Measurements from ENCODE around the gene IGFBP3.

DNA sequence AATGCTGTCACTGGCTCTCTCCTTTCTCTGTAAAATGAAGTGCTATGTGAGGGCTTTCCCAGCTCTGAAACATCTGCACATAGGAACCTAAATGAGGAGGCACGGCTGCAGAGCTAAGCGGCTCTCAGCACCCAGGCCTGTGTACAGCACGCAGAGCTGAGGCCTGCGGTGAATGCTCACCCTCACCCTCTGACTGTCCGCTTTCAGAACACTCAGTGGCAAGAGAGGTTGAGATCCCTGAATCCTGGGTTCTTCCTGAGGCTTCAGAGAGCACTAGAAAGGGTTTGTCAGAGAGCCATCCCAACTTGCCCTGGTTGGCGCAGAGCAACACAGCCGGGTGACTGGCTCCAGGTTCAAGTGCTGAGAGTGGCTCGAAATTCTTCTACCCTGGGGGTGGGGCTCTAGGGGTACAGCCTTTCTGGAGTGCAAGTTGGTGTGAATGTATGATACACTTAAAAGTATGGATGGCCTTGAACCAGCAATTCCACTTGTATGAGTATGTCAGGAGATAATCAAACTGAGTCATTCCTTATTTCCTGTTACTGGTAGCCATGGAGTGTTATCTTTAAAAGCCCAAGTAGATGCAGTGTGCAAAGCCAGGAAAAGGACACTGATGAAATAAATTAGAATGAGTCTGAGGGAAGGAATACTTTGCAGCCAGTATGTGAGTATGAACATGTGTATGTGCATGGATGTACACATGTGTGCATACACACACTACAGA, 46.5 kb downstream of the IGFBP3 start:
- TF ChIP-seq, protein P1, sequence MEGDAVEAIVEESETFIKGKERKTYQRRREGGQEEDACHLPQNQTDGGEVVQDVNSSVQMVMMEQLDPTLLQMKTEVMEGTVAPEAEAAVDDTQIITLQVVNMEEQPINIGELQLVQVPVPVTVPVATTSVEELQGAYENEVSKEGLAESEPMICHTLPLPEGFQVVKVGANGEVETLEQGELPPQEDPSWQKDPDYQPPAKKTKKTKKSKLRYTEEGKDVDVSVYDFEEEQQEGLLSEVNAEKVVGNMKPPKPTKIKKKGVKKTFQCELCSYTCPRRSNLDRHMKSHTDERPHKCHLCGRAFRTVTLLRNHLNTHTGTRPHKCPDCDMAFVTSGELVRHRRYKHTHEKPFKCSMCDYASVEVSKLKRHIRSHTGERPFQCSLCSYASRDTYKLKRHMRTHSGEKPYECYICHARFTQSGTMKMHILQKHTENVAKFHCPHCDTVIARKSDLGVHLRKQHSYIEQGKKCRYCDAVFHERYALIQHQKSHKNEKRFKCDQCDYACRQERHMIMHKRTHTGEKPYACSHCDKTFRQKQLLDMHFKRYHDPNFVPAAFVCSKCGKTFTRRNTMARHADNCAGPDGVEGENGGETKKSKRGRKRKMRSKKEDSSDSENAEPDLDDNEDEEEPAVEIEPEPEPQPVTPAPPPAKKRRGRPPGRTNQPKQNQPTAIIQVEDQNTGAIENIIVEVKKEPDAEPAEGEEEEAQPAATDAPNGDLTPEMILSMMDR (conservative IDR thresholded peaks at IDR 0.05 in 1 of 2, IDR thresholded peaks at IDR 0.05 in 1 of 2; ENCODE audit: low read depth in 1 of 2, low read length in 2 of 2), result no peak
- TF ChIP-seq EZH2 (IDR thresholded peaks at IDR 0.05; ENCODE audit: low read length, missing control alignments), result no peak
